ENCODE measurements around the gene ITGA6.

Gene ITGA6

DNA sequence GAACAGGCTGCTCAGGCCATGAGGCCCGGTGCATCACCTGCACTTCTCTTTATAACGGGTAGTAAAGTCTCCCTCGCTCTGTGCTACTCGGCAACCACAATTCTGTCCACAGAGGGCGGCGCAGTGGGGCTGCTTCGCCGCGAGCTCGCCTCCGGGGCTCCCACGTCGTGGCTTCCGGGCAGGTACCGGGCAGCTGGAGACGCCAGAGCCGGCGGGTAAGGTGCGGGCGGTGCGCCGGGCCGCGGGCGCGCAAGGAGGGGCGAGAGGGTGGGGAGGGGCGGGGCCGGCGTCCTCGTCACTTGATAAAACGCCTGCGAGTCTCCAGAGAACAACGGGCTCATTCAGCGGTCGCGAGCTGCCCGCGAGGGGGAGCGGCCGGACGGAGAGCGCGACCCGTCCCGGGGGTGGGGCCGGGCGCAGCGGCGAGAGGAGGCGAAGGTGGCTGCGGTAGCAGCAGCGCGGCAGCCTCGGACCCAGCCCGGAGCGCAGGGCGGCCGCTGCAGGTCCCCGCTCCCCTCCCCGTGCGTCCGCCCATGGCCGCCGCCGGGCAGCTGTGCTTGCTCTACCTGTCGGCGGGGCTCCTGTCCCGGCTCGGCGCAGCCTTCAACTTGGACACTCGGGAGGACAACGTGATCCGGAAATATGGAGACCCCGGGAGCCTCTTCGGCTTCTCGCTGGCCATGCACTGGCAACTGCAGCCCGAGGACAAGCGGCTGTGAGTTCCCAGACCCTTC lies at the start of gene ITGA6:
TSS of gene ITGA6 (plus strand) at position 331 of the 734 bp plus-strand sequence.
- peak; percentile 42 for DNase-seq

DNA sequence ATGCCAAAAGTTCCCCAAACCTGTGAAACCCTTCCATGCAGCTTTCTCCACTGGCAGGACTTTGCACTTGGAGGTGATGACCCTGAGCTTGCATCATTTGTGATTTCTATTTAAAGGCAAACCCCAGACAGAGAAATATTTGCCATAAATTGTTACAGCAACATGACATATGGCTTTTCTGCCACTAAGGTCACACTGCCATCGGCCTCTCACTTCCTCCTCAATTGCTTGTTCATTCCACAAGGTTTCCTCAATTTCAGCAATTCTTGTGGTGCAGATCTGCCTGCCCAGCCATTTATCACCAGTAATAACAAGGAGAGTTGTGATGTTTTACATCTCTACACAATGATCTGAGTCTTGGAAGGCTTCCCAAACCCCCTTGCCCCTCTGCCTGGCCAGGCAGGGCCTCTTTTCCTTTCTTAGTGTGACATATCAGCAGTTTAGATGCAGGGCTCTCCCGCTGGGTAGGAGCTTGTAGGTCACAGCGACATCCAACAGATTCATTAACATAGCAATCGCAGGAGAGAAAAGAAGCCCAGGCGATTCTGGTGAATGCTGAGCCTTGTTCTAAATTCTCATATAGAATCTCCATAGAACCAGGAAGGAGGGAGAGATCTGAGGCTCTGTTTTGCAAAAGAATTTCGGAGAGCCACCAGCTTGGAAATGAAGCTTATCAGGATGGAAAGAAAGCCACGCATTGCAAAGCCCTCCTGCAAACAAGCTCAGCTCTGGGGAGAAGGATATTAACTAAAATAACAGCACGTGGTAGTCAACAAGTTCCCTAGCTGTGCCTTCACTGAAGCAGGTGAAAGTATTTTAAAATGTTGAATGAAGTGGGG lies 46.7 kb upstream of the ITGA6 start:
- DNase-seq, result no peak

DNA sequence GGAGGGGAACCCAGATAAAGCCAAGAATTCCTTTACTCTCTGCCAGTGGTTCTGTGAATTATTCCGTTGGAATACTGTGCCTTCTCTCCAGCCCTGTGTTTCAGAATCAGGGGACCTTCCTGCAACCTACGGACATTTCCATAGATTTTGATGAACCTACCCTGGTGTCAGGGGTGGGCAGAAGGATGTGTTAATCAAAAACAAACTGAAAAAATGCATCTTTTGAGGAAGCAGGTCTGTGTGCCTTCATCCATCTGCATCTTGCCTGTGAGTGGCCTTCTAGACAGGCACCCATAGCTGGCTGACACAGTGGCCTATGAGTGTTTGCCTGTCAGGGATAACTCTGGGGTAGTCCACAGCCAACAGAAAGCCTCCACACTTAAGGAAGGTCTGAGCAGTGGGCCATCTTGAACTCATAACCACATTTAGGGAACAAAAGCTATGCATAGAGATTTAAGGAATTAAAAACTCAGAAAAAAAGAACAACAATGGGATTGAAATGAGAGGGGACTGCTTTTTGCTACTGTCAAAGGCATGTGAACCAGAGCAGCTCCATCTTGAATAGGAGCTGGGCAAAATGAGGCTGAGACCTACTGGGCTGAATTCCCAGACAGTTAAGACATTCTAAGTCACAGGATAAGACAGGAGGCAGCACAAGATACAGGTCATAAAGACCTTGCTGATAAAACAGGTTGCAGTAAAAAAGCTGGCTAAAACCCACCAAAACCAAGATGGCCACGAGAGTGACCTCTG lies 45.9 kb upstream of the ITGA6 start:
- no peak for DNase-seq

DNA sequence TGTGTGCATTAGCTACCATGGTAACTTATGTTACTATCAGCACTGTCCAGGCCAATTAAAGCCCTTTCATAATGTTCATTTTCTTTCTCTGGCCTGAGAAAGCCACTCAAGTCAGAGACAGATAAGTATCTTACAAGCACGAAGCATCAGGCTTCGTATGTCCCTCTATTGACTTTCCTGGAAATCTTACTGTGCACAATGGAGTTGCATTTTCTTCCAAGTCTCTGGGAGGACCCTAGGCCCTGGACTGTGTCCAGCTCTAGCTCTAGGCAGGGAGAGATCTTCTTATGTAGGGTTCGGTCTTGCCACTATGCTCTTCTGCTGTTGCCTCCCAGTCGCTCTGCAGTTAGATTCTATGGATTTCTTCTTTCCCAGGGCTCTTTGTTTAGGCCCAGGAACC lies 40.0 kb upstream of the ITGA6 start:
- DNase-seq, result no peak

DNA sequence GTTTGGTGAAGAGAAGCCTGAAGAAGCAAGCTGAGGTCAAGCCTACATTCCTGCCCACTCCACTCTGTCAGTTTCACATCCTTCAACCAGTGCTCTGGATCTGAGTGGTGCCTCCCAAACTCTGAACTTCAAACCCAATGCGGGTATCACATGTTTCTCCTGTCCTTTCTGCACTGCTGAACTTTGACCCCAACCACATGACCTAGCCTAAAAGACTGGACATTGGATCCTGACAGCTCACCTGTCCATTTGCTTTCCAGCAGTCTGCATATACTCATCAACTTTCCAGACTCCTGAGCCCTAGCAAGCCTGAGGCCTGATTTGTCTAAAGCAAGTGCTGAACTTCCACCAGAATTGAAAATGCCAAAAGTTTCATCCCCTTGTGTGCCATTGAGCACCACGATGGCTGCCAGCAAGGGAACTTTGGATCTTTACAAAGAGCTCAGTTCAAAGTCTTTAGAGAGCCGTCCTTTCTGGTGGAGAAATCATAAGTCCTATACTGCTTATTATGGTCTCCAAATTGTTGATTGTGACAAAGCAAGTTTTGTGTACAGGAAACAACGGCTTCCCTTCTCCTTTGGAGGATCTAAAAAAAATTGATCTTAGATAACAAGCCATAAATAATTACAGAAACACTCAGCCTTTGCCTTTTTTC lies 37.6 kb upstream of the ITGA6 start:
- DNase-seq, result no peak

DNA sequence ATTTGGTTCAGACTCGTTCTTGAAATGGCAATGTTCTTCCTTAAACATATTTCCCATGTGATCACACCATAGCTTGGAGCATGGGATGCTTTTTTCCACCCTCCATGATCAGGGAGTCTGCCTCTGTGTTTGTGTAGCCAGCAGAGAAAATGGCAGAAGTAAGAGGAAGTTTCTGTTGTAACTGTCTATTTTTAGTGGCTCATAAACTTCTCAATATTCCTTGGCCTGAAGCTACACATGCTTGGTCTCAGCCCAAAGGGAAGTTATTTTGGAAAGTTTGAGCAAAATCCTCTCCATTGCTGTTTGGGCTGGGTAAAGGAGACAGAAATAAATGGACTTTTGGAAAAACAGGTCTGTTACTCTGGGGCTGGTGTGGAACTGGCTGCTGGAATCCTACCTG lies 33.4 kb upstream of the ITGA6 start:
- no peak for DNase-seq

DNA sequence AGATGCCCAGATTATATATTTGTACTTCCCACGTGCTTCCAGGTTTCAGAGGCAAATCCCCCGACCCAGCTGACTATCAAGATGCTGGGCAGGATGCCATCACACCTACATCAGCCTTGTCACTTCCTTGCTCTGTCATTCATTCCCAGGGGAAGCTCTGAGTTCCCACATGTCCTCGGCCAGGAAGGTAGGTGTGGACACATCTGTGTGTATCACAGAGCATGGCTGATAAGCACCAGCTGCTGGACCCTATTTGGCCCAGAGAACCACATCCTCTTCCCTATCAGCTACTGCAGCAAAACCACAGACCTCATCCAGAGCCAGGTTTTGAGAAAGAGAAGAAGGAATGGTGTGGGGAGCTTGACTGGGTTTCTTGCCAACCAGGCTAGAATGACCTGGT lies 31.9 kb upstream of the ITGA6 start:
- DNase-seq, result no peak

DNA sequence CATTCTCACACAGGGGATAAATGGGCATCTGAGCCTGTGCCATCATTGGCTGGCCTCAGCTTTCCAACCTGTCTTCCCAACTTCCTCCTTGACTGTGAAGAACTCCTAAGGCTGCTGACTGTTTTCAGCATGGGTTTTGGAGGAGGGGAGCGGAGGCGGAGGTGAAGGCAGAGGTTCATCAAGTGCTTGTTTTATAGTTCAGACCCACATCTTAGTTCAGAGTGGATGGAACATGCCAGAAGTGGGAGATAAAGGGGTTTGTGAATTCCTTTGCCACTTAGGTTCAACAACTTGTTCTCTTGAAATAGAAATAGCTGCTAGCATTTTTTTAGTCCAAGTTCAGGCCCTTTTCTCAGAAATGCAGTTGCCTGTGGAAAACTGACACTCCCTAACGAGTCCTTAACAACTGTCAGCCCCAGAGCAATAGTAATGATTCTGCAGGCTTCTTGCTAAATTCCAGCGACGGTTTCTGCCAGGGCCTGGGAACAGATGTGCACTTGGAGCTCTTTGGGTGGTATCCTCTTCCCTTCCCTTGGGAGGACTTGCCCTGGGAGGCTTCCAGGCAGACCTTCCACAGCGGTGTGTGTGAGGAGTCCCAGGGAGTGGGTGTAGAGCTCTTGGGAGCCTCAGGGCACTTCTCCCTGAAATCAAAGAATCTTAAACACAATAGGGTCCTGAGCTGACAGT lies 30.1 kb upstream of the ITGA6 start:
- DNase-seq, result no peak

DNA sequence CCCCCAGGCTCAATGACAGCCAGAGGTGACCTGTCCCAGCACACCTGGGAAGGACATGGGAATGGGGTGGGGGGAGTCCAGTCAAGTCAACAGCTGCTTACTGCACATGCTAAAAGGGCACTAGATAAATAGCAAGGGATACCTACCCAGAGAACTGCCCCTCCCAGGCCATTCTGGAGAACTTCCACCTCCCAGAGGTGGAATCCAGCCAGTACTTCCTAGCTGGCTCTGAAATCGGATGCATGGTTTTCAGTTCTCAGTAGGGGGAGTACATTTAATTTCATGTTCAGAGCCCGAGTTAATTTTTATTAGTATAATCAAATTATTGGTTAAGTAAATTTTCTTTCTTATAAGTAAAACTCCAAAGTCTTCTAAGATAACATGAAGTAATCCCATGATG lies 28.9 kb upstream of the ITGA6 start:
- DNase-seq, result no peak

DNA sequence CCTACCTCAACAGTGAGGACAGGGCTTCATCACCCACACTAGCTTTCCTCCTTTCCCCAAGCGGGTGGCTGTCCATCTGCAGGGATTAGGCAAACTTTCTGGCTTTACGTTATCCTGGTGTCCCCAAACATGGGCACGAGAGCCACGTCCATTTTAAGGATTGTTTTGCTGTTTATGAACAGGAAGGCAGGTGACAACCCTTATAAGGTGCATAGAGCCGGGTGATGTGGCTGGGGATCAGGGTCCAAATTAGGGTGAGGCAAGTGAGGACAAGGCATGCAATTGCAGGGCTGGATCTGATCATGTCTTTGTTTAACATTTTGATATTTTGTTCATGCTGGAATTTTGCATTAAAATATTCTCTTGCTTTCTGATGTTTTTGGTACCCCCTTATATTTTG lies 27.6 kb upstream of the ITGA6 start:
- no peak for DNase-seq

DNA sequence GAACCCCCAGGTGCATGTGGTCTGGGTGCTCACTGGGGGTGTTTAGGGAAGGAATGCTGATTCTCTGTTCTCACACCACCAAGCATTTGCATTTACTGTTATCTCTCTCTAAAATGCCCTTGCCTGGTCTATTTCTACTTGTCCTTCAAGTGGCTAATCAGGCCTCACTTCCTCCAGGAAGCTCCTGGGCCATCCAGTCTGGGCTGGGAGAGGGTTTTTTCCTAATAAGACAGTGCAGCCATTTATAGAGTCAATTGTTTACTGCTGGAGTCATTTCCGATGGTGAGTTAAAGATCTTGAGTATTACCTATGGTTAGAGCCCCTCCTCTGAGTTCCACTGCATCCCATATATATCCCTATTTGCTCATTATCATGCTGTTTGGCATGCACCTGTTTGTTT lies 25.2 kb upstream of the ITGA6 start:
- no peak for DNase-seq

DNA sequence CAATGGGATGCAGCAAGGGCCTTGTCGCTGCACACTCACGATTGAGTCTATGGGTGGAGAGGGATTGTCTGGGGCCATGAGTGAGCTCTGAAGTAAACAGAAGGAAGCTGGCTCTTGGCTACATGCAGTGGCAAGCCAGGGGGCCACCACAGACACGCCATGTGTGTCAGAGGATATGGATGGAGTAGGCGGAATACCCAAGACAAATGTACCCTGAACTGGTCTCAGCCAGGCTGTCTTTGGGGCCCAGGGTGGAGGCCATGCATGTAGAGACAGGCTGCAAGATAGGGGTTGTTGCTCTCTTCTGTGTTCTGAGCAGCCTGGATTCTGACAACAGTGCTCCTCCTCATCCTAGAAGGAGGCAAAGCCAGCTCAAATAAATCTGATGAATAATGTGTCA lies 24.0 kb upstream of the ITGA6 start:
- DNase-seq, result no peak

DNA sequence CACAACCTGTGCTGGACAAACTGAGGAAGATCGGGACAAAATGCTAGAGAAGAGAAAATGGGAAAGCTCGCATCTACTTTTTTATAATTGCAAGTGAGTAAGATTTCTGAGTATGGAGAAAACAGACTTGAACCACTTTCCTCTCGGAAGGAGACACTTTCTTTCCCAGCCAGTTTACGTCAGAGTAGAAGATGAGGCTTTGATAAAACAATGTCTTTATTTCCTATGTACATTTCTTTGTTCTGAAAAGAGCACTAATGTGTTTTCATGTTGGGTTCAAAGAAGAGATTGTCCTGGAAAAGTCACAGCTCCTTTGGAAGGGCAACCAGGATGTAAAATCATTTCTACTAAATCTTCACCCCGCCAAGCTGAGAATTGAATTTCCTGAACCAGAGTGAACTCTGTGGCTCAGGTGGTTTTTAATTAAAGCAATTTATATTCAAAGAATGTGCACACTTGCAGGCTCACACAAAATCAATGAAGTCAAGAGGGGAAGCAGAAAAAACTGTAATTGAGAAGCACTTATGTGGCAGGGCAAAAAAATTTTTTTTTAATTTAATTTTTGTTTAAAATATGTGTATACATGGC lies 23.4 kb upstream of the ITGA6 start:
- DNase-seq, result no peak

DNA sequence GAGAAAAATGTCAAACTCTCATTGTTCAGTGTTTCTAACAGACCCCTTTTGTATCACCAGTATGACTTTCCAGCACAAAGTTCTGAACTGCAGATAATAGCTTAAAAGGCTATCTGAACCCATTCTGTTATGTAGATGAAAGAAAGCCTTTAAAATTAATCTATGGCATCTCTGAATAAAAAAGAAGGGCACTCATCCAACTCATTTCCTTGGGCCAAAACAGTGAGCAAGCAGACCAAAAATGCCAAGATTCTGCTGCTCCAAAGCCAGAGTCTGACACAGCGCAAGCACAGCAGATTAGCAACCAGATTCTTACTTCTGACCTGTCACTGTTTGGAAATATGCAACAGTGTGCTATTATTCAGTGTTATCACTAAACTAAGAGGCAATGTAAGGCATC lies 22.6 kb upstream of the ITGA6 start:
- no peak for DNase-seq

DNA sequence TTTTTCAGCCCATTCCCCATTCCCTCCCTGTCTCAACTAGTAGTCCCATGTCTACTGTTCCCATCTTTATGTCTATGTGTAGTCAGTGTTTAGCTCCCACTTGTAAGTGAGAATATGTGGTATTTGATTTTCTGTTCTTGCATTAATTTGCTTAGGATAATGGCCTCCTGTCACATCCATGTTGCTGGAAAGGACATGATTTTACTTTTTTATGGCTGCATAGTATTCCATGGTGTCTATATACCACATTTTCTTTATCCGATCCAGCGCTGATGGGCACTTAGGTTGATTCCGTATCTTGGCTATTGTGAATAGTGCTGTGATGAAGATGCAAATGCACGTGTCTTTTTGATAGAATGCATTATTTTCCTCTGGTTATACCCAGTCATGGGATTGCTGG lies 21.7 kb upstream of the ITGA6 start:
- no peak for DNase-seq

DNA sequence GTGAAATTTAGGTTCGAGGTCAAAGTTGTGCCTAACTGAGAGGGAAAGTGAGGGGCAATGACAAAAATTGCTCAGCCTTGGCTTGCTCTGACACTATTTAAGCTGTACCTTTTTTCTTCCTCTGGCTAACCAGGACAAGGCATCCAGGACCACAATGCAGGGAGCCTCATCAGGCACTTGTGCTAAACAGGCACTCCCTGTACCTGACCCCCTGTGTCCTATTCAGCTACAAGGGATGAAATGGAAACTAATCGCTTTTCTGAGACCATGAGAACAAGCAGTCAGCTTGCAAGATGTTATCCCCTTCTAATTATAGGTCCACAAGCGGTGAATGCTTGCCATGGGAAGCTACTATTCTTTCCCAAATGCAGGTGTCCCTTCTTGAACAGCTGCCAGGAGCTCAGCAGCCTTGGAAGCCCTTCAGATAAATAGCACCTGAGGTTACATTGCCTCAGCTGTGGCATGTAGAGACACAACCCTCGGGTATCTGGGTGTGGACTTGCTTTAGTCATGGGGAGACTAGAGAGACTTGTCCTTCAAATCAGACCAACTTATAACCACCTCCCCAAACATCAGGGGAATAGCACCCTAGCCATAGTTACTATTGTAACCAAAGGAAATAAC lies 19.1 kb upstream of the ITGA6 start:
- no peak for DNase-seq

DNA sequence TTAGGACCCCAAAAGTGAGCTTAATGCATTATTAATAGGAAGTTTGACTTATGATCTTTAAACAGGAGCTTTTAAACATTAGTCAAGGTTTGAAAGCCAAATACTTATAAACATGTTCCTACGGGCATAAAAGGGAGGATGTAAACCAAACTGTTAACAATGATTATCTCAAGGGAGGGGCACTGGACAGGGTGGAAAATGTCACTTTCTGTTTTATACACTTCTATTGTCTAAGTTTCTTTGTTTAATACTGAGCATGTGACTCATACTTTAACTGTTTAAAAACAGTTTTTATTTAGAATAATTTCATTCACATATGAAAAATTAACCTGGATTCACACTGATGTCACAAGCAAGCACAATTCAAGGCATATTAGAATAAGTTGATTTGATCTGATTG lies 18.3 kb upstream of the ITGA6 start:
- no peak for DNase-seq

DNA sequence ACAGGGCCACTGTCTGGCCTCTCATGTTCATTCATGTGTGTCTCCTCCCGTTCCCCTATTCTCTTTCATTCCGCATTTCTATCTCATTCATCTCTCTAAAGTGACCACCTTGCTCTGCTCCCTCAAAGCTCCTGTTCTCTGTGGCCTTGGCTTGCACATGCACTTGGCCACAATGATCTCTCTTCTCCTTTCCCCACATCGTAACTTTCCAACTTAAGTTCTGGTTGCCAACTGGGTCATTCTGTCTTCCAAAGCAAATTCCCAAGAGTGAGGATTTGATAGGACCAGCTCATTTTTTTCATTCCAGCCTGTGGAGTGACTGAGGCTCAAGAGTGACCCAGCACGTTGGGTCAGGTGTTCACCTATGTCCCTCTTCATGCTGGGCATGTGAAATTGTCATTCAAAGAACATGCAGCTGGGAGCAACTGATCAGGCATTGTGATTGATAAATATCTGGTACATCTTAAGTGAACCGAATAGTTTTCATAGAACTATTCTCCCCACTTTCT lies 14.3 kb upstream of the ITGA6 start:
- DNase-seq, result no peak

DNA sequence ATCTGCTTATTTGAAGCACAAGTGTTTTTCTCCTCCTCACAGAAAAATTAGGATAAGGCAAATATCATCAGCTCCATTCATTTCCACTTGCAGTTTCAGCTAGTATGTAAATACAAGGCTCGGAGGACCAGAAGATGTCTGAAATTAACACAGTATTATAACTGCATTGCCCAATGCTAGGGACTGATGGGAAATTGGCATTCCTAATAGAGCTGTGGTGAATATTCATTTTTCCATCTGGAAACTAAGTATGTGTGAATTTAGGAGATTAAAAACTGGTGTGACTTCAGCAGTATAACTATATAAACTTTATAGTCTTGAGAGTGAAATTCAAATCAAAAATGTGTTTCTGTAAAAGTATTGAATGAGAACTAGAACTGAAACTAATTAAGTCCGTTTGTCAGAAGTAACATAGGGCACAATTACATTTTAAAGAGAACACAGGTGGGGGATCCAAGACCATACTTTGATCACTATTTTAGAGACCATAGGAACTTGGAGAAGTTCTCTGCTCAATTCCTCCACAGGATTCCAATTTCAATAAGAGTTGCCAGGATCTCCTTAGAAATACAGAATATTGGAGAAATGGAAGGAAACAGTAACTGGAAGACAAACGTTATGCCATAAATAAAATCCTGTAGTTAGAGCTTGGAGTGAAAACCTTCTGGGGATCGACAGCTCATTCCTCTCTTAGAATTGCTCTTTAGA lies 12.1 kb upstream of the ITGA6 start:
- no peak for DNase-seq

DNA sequence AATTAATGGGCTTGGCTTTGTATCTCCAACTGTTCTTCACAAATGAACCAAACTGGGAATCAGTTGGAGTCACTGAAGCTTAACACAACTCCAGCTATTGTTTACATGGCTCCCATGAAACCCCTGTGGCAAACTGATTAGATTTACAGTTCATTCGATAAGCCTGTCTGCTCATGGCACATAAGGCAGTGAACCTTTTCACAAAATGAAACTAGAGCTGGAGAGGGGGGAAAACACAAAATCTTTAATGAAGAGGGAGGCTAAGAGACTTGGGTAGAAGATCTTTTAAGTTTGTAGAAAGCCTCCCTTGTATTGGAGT lies 11.6 kb upstream of the ITGA6 start:
- no peak for DNase-seq

DNA sequence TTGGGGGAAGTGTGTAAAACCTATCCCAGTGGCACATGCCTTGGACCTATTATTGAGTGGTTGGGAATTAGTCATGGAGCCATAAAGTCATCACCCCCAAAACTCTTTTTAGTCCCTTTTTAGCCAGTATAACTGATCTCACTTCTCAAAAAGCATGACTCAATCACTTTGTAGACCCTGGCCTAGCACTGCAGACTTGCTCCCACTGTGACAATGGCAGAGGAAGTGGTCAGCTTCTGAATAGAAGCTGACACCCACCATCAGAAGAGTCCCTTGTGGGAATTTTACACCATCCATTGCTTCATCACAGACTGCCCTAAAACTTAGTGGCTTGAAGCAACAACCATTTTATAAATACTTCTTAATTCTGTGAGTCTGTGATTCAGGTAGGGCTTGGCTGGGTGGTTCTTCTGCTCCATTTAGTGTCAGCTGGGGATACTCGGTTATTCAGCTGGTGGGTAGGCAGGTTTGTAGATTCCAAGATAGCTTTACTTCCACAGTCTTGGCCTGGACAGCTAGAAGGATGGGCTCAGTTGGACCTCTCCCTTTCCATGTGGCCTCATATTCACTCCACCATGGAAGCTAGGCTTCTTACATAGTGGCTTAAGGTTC lies 10.8 kb upstream of the ITGA6 start:
- no peak for DNase-seq

All from T1000 (cell line).